K562 (cell line): ENCODE measurements around the gene USP2. TPM values are rescaled to one million over a fixed set of nuclear protein-coding genes. Genes with fewer than 3 reads are reported as not detected.

Source experiments
- ATAC-seq: fragments of 200-7000 bp; cut with Tn5 transposase; 3 replicates; pipeline ENCODE4 v1.9.1; 2020; ENCODE audit warnings: moderate library complexity
- BruUV-seq: library from RNA; stranded (reverse); fragments of 400-500 nt; replicated peaks from 2 replicates; lab custom pipeline; 2021; lab: Mats Ljungman, UMichigan
- CTCF ChIA-PET: fragments of 300-600 bp; formaldehyde crosslinking; extraction: SDS; loops from one replicate; lab custom pipeline; 2021; ENCODE audit warnings: low intra/inter-chr PET ratio; lab: Yijun Ruan, JAX
- POLR2A ChIA-PET: fragments of 300-600, 350-650 bp; sonication (Branson Sonifier 250); formaldehyde crosslinking; extraction: SDS; loops from one replicate; lab custom pipeline; 2021; ENCODE audit warnings: antibody characterized with exemption, inconsistent platforms; lab: Yijun Ruan, JAX
- DNase-seq, 4 experiments: peaks; one replicate each; pipeline versions ENCODE4 v3.0.0 to v3.0.0-alpha.2; 2011 to 2018; ENCODE audit warnings: low spot score in 3 of 4, mixed read lengths in 3 of 4; ENCODE audit errors: extremely low read depth in 1 of 4
- FAIRE-seq: peaks from 2 replicates; lab custom pipeline; 2011; peaks lifted over from hg19 to GRCh38; lab: Jason Lieb, UNC
- H2AFZ ChIP-seq: 2 replicates; pipeline ENCODE4 v1.6.0; 2011; ENCODE audit warnings: low read depth, low read length, control low read depth, inconsistent platforms
- H3K27ac ChIP-seq: fragments of 200-600 bp; 3 replicates; pipeline ENCODE4 v1.8.0; 2011; ENCODE audit warnings: low read depth, mild to moderate bottlenecking, control low read depth, inconsistent platforms, low read length, moderate library complexity, mixed read lengths; ENCODE audit errors: extremely low read depth
- H3K27me3 ChIP-seq, 2 experiments: fragments of 300-600 bp in 1 of 2; 2 replicates in 1 of 2; 3 replicates in 1 of 2; pipeline versions ENCODE4 v1.6.0 to v1.8.0; 2011; ENCODE audit warnings: inconsistent platforms in 2 of 2, low read length in 2 of 2, mild to moderate bottlenecking in 1 of 2, mixed read lengths in 1 of 2, moderate library complexity in 1 of 2; ENCODE audit not compliant: control insufficient read depth in 2 of 2, insufficient read depth in 2 of 2
- H3K36me3 ChIP-seq: fragments of 300-600 bp; 3 replicates; pipeline ENCODE4 v1.8.0; 2011; ENCODE audit warnings: mild to moderate bottlenecking, low read length, inconsistent platforms; ENCODE audit not compliant: control insufficient read depth, insufficient read depth
- H3K4me1 ChIP-seq, 2 experiments: fragments of 200-600 bp in 1 of 2; replicated peaks in 1 of 2; 2 replicates in 1 of 2; 3 replicates in 1 of 2; pipeline versions ENCODE4 v1.5.1 to v1.8.0; 2011; ENCODE audit warnings: inconsistent platforms in 2 of 2, low read length in 2 of 2, mild to moderate bottlenecking in 1 of 2, mixed read lengths in 1 of 2, moderate library complexity in 1 of 2; ENCODE audit not compliant: control insufficient read depth in 2 of 2, insufficient read depth in 2 of 2
- H3K4me2 ChIP-seq: 2 replicates; pipeline ENCODE4 v1.6.1; 2011; ENCODE audit warnings: low read length, control low read depth, inconsistent platforms, mixed read lengths; ENCODE audit not compliant: insufficient read depth
- H3K4me3 ChIP-seq: fragments of 200-600 bp; sonication (generic), shearing (Covaris generic); 2 replicates; pipeline ENCODE4 v1.5.1; 2016; ENCODE audit warnings: control low read depth, inconsistent platforms
- H3K79me2 ChIP-seq: fragments of 200-600 bp; 3 replicates; pipeline ENCODE4 v1.8.0; 2011; ENCODE audit warnings: low read length, inconsistent platforms; ENCODE audit not compliant: control insufficient read depth, insufficient read depth
- H3K9ac ChIP-seq, 2 experiments: 2 replicates each; pipeline versions ENCODE4 v1.6.0 to v1.6.1; 2011; ENCODE audit warnings: low read depth in 2 of 2, low read length in 2 of 2, control low read depth in 1 of 2, inconsistent platforms in 1 of 2, mild to moderate bottlenecking in 1 of 2, mixed read lengths in 1 of 2; ENCODE audit not compliant: insufficient read depth in 1 of 2
- H3K9me1 ChIP-seq: one replicate; pipeline ENCODE4 v1.6.0; 2011; ENCODE audit warnings: inconsistent platforms, mild to moderate bottlenecking, low read length, moderate library complexity; ENCODE audit not compliant: control insufficient read depth, insufficient read depth
- H3K9me3 ChIP-seq: replicated peaks from 2 replicates; pipeline ENCODE4 v1.5.1; 2011; ENCODE audit warnings: low read depth, low read length, inconsistent platforms; ENCODE audit not compliant: control insufficient read depth, insufficient read depth
- H4K20me1 ChIP-seq: replicated peaks from 2 replicates; pipeline ENCODE4 v1.6.1; 2011; ENCODE audit warnings: low read length, inconsistent platforms, mixed read lengths; ENCODE audit not compliant: control insufficient read depth, insufficient read depth
- ATF7 ChIP-seq: fragments of 450-650 bp; IDR thresholded peaks from 2 replicates; pipeline ENCODE4 v1.7.1; 2014; ENCODE audit warnings: mild to moderate bottlenecking, moderate library complexity
- CBX5 ChIP-seq: IDR thresholded peaks from 2 replicates; pipeline ENCODE4 v1.6.1; 2014; ENCODE audit warnings: low read depth, borderline replicate concordance
- ELF1 ChIP-seq: fragments of 200-800 bp; sonication (Bioruptor generic); IDR thresholded peaks from 2 replicates; pipeline ENCODE4 v1.6.1; 2016; ENCODE audit warnings: missing genetic modification characterization, missing compliant biosample characterization
- KDM5B ChIP-seq: fragments of 200-600 bp; sonication (generic); IDR thresholded peaks from 2 replicates; pipeline ENCODE4 v1.6.1; 2012; ENCODE audit warnings: low read depth, mild to moderate bottlenecking, moderate library complexity, low read length, control low read depth, inconsistent platforms; ENCODE audit not compliant: insufficient replicate concordance
- ZBED1 ChIP-seq: IDR thresholded peaks from 2 replicates; pipeline ENCODE4 v1.6.1; 2014
- ZBTB40 ChIP-seq, 2 experiments: fragments of 450-650 bp in 1 of 2; sonication (generic) in 1 of 2; formaldehyde crosslinking in 1 of 2; IDR thresholded peaks; 2 replicates each; pipeline versions ENCODE4 v1.7.1 to v1.9.0; 2016 to 2022; ENCODE audit warnings: inconsistent platforms in 1 of 2, mild to moderate bottlenecking in 1 of 2, missing genetic modification reagents in 1 of 2
- ZNF277 ChIP-seq: fragments of 250-450 bp; sonication (Bioruptor Pico); IDR thresholded peaks from 2 replicates; pipeline ENCODE4 v1.8.0; 2022; ENCODE audit warnings: inconsistent platforms, mild to moderate bottlenecking, moderate library complexity, borderline replicate concordance
- ZSCAN29 ChIP-seq: fragments of 450-650 bp; IDR thresholded peaks from 2 replicates; pipeline ENCODE4 v1.6.1; 2017
- WGBS: fragments of 100-300 bp; shearing (Covaris generic); methylation state at CpG from one replicate; pipeline ENCODE4 v1.1.6; 2016; ENCODE audit warnings: low coverage, mixed read lengths; ENCODE audit not compliant: insufficient coverage; ENCODE audit errors: missing lambda C conversion rate; 5-methylcytosine and 5-hydroxymethylcytosine counted together
- in situ Hi-C: fragments of 300-500 bp; cut with MboI; formaldehyde crosslinking; loops from 4 replicates; pipeline ENCODE4 v1.15.0; 2018; ENCODE audit warnings: inconsistent platforms, mixed read lengths
- intact Hi-C: fragments of 100-400 bp; cut with micrococcal nuclease; formaldehyde crosslinking; loops from 2 replicates; pipeline ENCODE4 v1.14.2; 2022
- polyA plus RNA-seq, 8 experiments: library from polyadenylated mRNA; depleted of rRNA in 4 of 8; stranded (reverse) in 5 of 8; unstranded in 3 of 8; fragments of >200 nt; fragmentation: Nextera tagmentation in 2 of 8; fragmentation: Illumina TruSeq in 1 of 8; extraction: Ambion mirVana in 2 of 8; extraction: Trizol in 1 of 8; gene quantifications; 2 replicates each; pipeline versions ENCODE4 v1.2.1 to v1.2.3, GENCODE V29; 2011 to 2014; ENCODE audit warnings: inconsistent platforms in 1 of 8, missing spikeins in 1 of 8
- total RNA-seq, 7 experiments: library from RNA; depleted of rRNA in 6 of 7; stranded (reverse); fragments of >200 nt in 6 of 7; fragmentation: Illumina TruSeq in 2 of 7; extraction: Trizol in 2 of 7; gene quantifications; 2 replicates each; pipeline versions ENCODE4 v1.2.1 to v1.2.3, GENCODE V29; 2011 to 2021; ENCODE audit warnings: low replicate concordance in 1 of 7
- TF ChIP-seq, protein P1 (sequence below): sonication (generic); formaldehyde crosslinking; IDR thresholded peaks from 2 replicates; pipeline ENCODE4 v1.8.1; 2023; ENCODE audit warnings: mild to moderate bottlenecking, missing genetic modification reagents

The USP2 gene
- total and polyA plus RNA-seq, 9 of the 15 experiments (the other 6 are each of a cell fraction or from before 2014, with no cell fraction given): 2.8 to 16.9 (median 3.9) TPM

GRCh38 chr11:119319700-119320239, 61.7 kb downstream of the USP2 start:
- CTCF ChIA-PET: no interaction called here
- no peaks in the 10 kb centered on the region for H3K9me1 ChIP-seq
- H3K9ac ChIP-seq: peak overlapping the region; percentile 79 to 91
- intact Hi-C loops: loop anchor here (2.0 to 5.0 kb wide), 3 partner anchors 113 to 407 kb away; partner anchors contain the start of genes BCL9L and CBL
- no peaks in the 10 kb centered on the region for H3K9me3 ChIP-seq
- H3K27me3 ChIP-seq: no peaks in the 10 kb centered on the region; a peak in 1 of 5 replicates
- H3K4me1 ChIP-seq: peaks cover 50 to 78% of the 10 kb centered on the region in 2 experiments
- FAIRE-seq (peak; percentile 74), DNase-seq (peak in 2 of 4 experiments; percentile 79 to 88), ATAC-seq (peak; percentile 0; the same call in 2 of the 3 replicates)
- H3K36me3 ChIP-seq: peaks cover 4% of the 10 kb centered on the region; the same call in 2 of the 3 replicates
- 3% methylated on average over 11 of the region's 11 CpGs for WGBS
- 0 out of 2 replicates have a peak, but pooled peaks cover 6% of the 10 kb centered on the region for H4K20me1 ChIP-seq
- H3K4me3 ChIP-seq: peak overlapping the region; percentile 48
- POLR2A ChIA-PET: interaction anchor here (0.6 to 5.1 kb wide), 4 partner anchors 10 to 61 kb away, joined by 4 to 22 read pairs (median 4); partner anchors contain the start of gene USP2
- BruUV-seq: no TSS peak
- in situ Hi-C loops: no loop called here
- H2AFZ ChIP-seq: peak overlapping the region; percentile 65
- peaks cover 29% of the 10 kb centered on the region; the same call in 2 of the 3 replicates for H3K79me2 ChIP-seq
- peak overlapping the region; percentile 92 for H3K4me2 ChIP-seq
- H3K27ac ChIP-seq: peak overlapping the region; percentile 93
- TF ChIP-seq KDM5B (no peak), ATF7 (no peak), ZBED1 (no peak), ZBTB40 (IDR thresholded peaks at IDR 0.05) (peak; percentile 46; the same call in 1 of the 2 replicates), ZBTB40 (CRISPR knock-in tag; IDR thresholded peaks at IDR 0.05) (no peak), ZSCAN29 (no peak), ZNF277 (CRISPR knock-in tag) (no peak), ELF1 (tag) (no peak), CBX5 (no peak)
- TF ChIP-seq, protein P1, sequence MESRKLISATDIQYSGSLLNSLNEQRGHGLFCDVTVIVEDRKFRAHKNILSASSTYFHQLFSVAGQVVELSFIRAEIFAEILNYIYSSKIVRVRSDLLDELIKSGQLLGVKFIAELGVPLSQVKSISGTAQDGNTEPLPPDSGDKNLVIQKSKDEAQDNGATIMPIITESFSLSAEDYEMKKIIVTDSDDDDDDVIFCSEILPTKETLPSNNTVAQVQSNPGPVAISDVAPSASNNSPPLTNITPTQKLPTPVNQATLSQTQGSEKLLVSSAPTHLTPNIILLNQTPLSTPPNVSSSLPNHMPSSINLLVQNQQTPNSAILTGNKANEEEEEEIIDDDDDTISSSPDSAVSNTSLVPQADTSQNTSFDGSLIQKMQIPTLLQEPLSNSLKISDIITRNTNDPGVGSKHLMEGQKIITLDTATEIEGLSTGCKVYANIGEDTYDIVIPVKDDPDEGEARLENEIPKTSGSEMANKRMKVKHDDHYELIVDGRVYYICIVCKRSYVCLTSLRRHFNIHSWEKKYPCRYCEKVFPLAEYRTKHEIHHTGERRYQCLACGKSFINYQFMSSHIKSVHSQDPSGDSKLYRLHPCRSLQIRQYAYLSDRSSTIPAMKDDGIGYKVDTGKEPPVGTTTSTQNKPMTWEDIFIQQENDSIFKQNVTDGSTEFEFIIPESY (CRISPR knock-in tag): no peak
